ENCODE data around the gene PCSK2. TPM values are rescaled to one million over a fixed set of nuclear protein-coding genes. Genes with fewer than 3 reads are reported as not detected.

The PCSK2 gene
- total RNA-seq, 1 donor from 2014 or later, result 46.4 TPM

DNA sequence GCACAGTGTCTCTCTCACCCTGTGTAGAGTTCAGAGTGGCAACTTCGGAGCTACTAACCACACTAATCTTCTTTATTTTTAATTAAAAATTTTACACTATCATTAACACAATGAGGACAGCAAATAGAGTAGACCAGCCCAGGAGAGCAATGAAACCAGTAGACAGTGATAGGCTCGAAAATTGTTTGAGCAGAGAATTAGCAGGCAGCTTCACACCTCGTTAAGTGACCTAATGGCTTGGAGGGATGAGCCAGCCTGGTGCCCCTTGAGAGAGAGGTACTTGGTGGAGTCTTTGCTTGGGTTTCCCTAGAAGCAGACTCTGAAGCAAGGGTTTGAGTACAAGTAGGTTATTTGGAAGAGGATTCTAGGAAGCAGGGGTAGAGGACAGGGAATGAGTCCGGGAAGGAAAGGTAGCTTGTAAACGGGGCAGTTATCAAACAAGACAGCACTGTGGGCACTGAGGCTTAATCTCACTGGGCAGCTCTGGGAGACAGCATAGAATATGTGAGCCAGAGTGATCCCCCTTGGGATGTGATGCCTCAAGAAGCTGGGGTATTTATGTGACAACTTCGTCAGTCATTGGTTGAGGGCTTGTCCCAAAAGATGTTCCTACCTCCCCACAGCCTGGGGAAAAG is 146.1 kb downstream of the PCSK2 start:
- TF ChIP-seq, protein P1, sequence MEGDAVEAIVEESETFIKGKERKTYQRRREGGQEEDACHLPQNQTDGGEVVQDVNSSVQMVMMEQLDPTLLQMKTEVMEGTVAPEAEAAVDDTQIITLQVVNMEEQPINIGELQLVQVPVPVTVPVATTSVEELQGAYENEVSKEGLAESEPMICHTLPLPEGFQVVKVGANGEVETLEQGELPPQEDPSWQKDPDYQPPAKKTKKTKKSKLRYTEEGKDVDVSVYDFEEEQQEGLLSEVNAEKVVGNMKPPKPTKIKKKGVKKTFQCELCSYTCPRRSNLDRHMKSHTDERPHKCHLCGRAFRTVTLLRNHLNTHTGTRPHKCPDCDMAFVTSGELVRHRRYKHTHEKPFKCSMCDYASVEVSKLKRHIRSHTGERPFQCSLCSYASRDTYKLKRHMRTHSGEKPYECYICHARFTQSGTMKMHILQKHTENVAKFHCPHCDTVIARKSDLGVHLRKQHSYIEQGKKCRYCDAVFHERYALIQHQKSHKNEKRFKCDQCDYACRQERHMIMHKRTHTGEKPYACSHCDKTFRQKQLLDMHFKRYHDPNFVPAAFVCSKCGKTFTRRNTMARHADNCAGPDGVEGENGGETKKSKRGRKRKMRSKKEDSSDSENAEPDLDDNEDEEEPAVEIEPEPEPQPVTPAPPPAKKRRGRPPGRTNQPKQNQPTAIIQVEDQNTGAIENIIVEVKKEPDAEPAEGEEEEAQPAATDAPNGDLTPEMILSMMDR (conservative IDR thresholded peaks at IDR 0.05), result no peak
- DNase-seq (ENCODE audit: extremely low spot score, unreplicated experiment), result no peak
- no peaks in the 10 kb centered on the region for H3K4me1 Mint-ChIP-seq (ENCODE audit: unreplicated experiment)
- no peak overlapping the region for H3K4me3 Mint-ChIP-seq
- H3K9me3 Mint-ChIP-seq, result no peaks in the 10 kb centered on the region
- peaks cover 4% of the 10 kb centered on the region for H3K27me3 Mint-ChIP-seq
- H3K27ac Mint-ChIP-seq, result no peak overlapping the region
- no peaks in the 10 kb centered on the region for H3K36me3 Mint-ChIP-seq

DNA sequence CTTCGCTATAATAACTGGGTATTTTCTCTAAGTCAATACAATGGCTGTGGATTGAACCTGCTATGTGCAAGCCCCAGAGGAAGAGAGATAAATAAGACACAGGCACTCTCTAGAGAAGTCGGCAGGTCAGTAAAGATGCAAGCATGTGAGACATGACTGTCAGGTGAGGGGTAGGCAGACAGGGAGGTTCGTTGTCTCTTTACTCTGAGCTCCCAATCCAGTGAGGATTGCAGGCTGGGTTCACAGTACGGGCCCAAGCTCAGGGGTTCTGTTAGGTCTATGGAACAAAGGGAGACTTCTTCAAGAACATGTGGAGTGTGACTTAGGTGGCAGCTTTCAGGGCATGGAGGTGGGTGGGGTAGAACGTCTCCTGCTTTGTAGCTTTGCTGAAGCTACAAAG is 147.2 kb downstream of the PCSK2 start:
- Mint-ChIP-seq H3K4me3 (no peak overlapping the region), H3K27me3 (peaks cover 4% of the 10 kb centered on the region), H3K9me3 (no peaks in the 10 kb centered on the region), H3K36me3 (no peaks in the 10 kb centered on the region), H3K27ac (no peak overlapping the region), H3K4me1 (ENCODE audit: unreplicated experiment) (no peaks in the 10 kb centered on the region)
- TF ChIP-seq, protein P1 (conservative IDR thresholded peaks at IDR 0.05), result no peak
- DNase-seq (ENCODE audit: extremely low spot score, unreplicated experiment), result no peak

DNA sequence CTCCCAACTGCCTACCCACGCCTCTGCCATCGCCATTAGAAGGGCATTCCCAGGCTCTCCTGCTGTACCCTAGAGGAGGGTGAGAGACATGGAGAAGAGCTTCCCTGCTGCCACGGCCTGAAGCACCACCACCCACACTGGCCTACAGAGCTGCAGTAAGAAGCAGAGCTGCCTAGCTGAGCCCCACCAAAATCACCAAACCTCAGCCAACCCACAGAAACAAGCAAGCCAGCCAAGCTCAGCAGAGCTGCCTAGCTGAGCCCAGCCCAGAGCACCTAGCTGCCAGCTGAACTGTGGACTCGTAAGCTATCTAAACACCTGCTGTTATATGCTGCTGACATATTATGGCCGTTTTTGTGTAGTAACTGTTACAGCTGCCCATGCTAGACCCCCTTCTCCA is 149.2 kb downstream of the PCSK2 start:
- DNase-seq (ENCODE audit: extremely low spot score, unreplicated experiment), result no peak
- H3K27me3 Mint-ChIP-seq, result no peaks in the 10 kb centered on the region
- H3K27ac Mint-ChIP-seq, result no peak overlapping the region
- no peaks in the 10 kb centered on the region for H3K9me3 Mint-ChIP-seq
- H3K4me3 Mint-ChIP-seq, result no peak overlapping the region
- H3K4me1 Mint-ChIP-seq (ENCODE audit: unreplicated experiment), result no peaks in the 10 kb centered on the region
- TF ChIP-seq, protein P1 (conservative IDR thresholded peaks at IDR 0.05), result no peak
- no peaks in the 10 kb centered on the region for H3K36me3 Mint-ChIP-seq

GRCh38 chr20:17377231-17377630 is 150.4 kb downstream of the PCSK2 start:
- no peak overlapping the region for H3K4me3 Mint-ChIP-seq

GRCh38 chr20:17379651-17380050 is 152.8 kb downstream of the PCSK2 start:
- Mint-ChIP-seq H3K27ac (no peak overlapping the region), H3K9me3 (no peaks in the 10 kb centered on the region), H3K4me1 (ENCODE audit: unreplicated experiment) (no peaks in the 10 kb centered on the region), H3K4me3 (no peak overlapping the region), H3K36me3 (no peaks in the 10 kb centered on the region), H3K27me3 (no peaks in the 10 kb centered on the region)
- no peak for DNase-seq (ENCODE audit: extremely low spot score, unreplicated experiment)
- TF ChIP-seq, protein P1 (conservative IDR thresholded peaks at IDR 0.05), result no peak

More at GRCh38 chr20:17377231-17377630, 150.4 kb downstream of the PCSK2 start:
- no peaks in the 10 kb centered on the region for H3K9me3 Mint-ChIP-seq
- TF ChIP-seq, protein P1 (conservative IDR thresholded peaks at IDR 0.05), result no peak
- no peak for DNase-seq (ENCODE audit: extremely low spot score, unreplicated experiment)
- no peak overlapping the region for H3K27ac Mint-ChIP-seq
- no peaks in the 10 kb centered on the region for H3K4me1 Mint-ChIP-seq (ENCODE audit: unreplicated experiment)
- H3K36me3 Mint-ChIP-seq, result no peaks in the 10 kb centered on the region
- H3K27me3 Mint-ChIP-seq, result no peaks in the 10 kb centered on the region
